GM23248 (cell line): Measurements from ENCODE around the gene SPAAR. TPM values are rescaled to one million over a fixed set of nuclear protein-coding genes. Genes with fewer than 3 reads are reported as not detected.

Experiments used
- DNase-seq: peaks from one replicate; pipeline ENCODE4 v3.0.0-alpha.2; 2015
- H2AFZ ChIP-seq: fragments of 200-600 bp; sonication (generic); 2 replicates; pipeline ENCODE4 v1.6.1; 2016; ENCODE audit warnings: antibody characterized with exemption
- H3F3A ChIP-seq: fragments of 200-600 bp; sonication (generic); 2 replicates; pipeline ENCODE4 v1.6.1; 2016; ENCODE audit warnings: mild to moderate bottlenecking, antibody characterized with exemption, mixed run types; ENCODE audit not compliant: insufficient read depth
- H3K27ac ChIP-seq: fragments of 200-600 bp; sonication (generic); 2 replicates; pipeline ENCODE4 v1.5.1; 2016; ENCODE audit warnings: mild to moderate bottlenecking
- H3K27me3 ChIP-seq: fragments of 200-600 bp; sonication (generic); replicated peaks from 2 replicates; pipeline ENCODE4 v1.6.1; 2016; ENCODE audit warnings: mild to moderate bottlenecking; ENCODE audit not compliant: insufficient read depth
- H3K36me3 ChIP-seq: fragments of 200-600 bp; sonication (generic); 2 replicates; pipeline ENCODE4 v1.6.1; 2016; ENCODE audit warnings: low read depth, mild to moderate bottlenecking
- H3K4me1 ChIP-seq: fragments of 200-600 bp; sonication (generic); 2 replicates; pipeline ENCODE4 v1.6.1; 2016; ENCODE audit warnings: mild to moderate bottlenecking; ENCODE audit not compliant: insufficient read depth
- H3K4me2 ChIP-seq: fragments of 200-600 bp; sonication (generic); one replicate; pipeline ENCODE4 v1.6.1; 2016; ENCODE audit warnings: mild to moderate bottlenecking; ENCODE audit not compliant: unreplicated experiment
- H3K4me3 ChIP-seq: fragments of 200-600 bp; sonication (generic); 2 replicates; pipeline ENCODE4 v1.5.1; 2016; ENCODE audit warnings: mild to moderate bottlenecking
- H3K79me2 ChIP-seq: fragments of 200-600 bp; sonication (generic); 2 replicates; pipeline ENCODE4 v1.6.1; 2016; ENCODE audit warnings: mild to moderate bottlenecking; ENCODE audit not compliant: insufficient read depth
- H3K9ac ChIP-seq: fragments of 200-600 bp; sonication (generic); 2 replicates; pipeline ENCODE4 v1.6.1; 2016; ENCODE audit warnings: mild to moderate bottlenecking
- H3K9me2 ChIP-seq: fragments of 200-600 bp; sonication (generic); 2 replicates; pipeline ENCODE4 v1.6.1; 2016; ENCODE audit warnings: mixed run types, mild to moderate bottlenecking, moderate library complexity; ENCODE audit not compliant: insufficient read depth
- H3K9me3 ChIP-seq: fragments of 200-600 bp; sonication (generic); one replicate; pipeline ENCODE4 v1.6.1; 2017; ENCODE audit warnings: low read depth
- H4K20me1 ChIP-seq: fragments of 200-600 bp; sonication (generic); 2 replicates; pipeline ENCODE4 v1.6.0; 2016; ENCODE audit not compliant: insufficient read depth
- EZH2 ChIP-seq: fragments of 200-600 bp; sonication (generic); IDR thresholded peaks from 2 replicates; pipeline ENCODE4 v1.6.1; 2018; ENCODE audit warnings: antibody characterized with exemption, mild to moderate bottlenecking; ENCODE audit not compliant: insufficient read depth, poor library complexity, severe bottlenecking
- EZH2phosphoT487 ChIP-seq: fragments of 200-600 bp; sonication (generic); IDR thresholded peaks from 2 replicates; pipeline ENCODE4 v1.6.1; 2018; ENCODE audit warnings: antibody characterized with exemption, moderate library complexity, mild to moderate bottlenecking, low read depth; ENCODE audit not compliant: insufficient read depth
- WGBS, 2 experiments: methylation state at CpG; one replicate each; pipeline ENCODE4 v1.1.6; 2015 to 2017; ENCODE audit warnings: low lambda C conversion rate in 2 of 2, low coverage in 1 of 2; ENCODE audit errors: missing lambda C conversion rate in 2 of 2; 5-methylcytosine and 5-hydroxymethylcytosine counted together
- in situ Hi-C: fragments of 300-500 bp; cut with MboI; formaldehyde crosslinking; loops from 2 replicates; pipeline ENCODE4 v1.15.0; 2020
- polyA plus RNA-seq: library from polyadenylated mRNA; unstranded; fragments of >200 nt; fragmentation: Nextera tagmentation; extraction: Ambion mirVana; gene quantifications from 2 replicates; pipeline ENCODE4 v1.2.1, GENCODE V29; 2016
- total RNA-seq: library from RNA; depleted of rRNA; stranded (reverse); fragments of >200 nt; shearing (Covaris generic); gene quantifications from 2 replicates; pipeline ENCODE4 v1.2.3, GENCODE V29; 2014

SPAAR gene
- total and polyA plus RNA-seq, 2 experiments from 2014 or later: 0.39 TPM; not detected in 1

DNA sequence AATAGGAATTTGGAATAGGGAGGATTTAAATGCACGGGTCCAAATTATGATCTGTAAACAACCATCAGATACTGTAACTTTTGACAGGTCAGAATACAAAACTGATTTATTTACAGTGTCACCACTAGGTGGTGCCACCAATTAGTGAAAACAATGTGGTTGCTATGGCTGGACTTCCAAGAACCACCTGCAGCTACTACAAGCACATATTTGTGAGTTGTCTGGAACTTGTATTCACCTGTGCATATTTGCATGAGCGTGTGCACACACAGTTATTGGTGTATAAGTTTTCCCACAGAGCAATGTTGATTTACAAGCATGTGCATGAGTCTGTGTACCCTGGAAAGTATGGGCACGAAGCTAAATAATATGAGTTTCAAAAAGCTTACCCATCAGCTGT is 6.2 kb upstream of the SPAAR start:
- in situ Hi-C loops: no loop called here

GRCh38 chr9:35904338-35904737 is 5.0 kb upstream of the SPAAR start:
- Histone ChIP-seq H3K9me2 (no peaks in the 10 kb centered on the region), H2AFZ (0 out of 2 replicates have a peak overlapping the region, but pooled peaks have one; percentile 25), H3K79me2 (no peaks in the 10 kb centered on the region), H3K36me3 (no peaks in the 10 kb centered on the region), H4K20me1 (no peaks in the 10 kb centered on the region), H3K4me2 (no peak overlapping the region), H3K4me1 (peaks cover 48% of the 10 kb centered on the region), H3K27ac (no peak overlapping the region), H3K27me3 (no peaks in the 10 kb centered on the region), H3K9me3 (no peaks in the 10 kb centered on the region), H3F3A (peaks cover 42% of the 10 kb centered on the region), H3K9ac (no peak overlapping the region), H3K4me3 (no peak overlapping the region)
- in situ Hi-C loops: no loop called here
- no peak for DNase-seq
- no peak for TF ChIP-seq EZH2phosphoT487
- TF ChIP-seq EZH2: no peak
- WGBS, 2 experiments: 80 to 86% methylated on average over 8 of the region's 8 CpGs

More for the DNA sequence above, 6.2 kb upstream of the SPAAR start:
- Histone ChIP-seq H3K9me3 (no peaks in the 10 kb centered on the region), H3K27ac (no peak overlapping the region), H3K36me3 (no peaks in the 10 kb centered on the region), H3K9ac (no peak overlapping the region), H3F3A (peaks cover 29% of the 10 kb centered on the region), H2AFZ (no peak overlapping the region), H3K79me2 (no peaks in the 10 kb centered on the region), H3K4me1 (peaks cover 35% of the 10 kb centered on the region), H3K27me3 (no peaks in the 10 kb centered on the region), H3K4me3 (no peak overlapping the region), H4K20me1 (no peaks in the 10 kb centered on the region), H3K4me2 (no peak overlapping the region), H3K9me2 (no peaks in the 10 kb centered on the region)
- TF ChIP-seq EZH2: no peak
- TF ChIP-seq EZH2phosphoT487: no peak
- 22 to 26% methylated on average over 3 of the region's 3 CpGs for WGBS, 2 experiments
- DNase-seq: peak; percentile 64

DNA sequence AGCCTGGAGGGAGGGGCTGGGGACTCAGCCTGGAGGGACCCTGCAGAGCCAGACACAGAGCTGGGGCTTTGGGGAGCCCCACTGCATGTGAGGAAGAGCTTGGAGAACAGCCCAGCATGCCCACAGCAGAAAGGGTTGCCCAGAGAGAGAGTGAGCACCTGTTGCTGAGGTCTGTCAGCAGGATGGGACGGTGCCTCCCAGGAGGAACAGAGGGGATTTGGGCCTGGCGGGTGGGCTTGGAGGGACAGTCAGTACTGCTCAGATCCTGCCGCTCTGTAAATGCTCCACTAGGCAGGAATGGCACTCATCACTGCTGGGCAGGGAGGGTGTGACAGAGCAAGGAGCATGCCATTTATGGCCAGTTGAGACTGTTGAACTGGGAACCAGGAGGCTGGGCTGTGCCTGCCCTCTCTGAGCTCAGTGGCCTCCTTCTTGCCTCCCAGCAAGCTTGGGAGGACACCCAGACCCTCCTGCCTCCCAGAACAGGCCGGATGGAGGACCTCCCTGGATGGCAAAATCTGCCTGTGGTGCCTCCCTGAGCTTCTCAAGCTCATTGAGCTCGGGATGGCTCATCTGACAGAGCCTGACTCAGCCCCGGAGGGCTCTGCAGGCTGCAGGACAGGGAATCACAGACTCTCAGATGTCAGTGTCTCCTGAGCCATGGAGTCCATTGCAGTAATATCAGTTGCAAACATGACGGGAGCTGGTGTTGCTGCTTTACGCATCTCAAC is 4.1 kb upstream of the SPAAR start:
- WGBS, 2 experiments: 17 to 24% methylated on average over 8 of the region's 8 CpGs
- H3K4me3 ChIP-seq: peak overlapping the region; percentile 32; the same call in 1 of the 2 replicates
- peaks cover 43% of the 10 kb centered on the region for H3F3A ChIP-seq
- H2AFZ ChIP-seq: peak overlapping the region; percentile 66
- H3K79me2 ChIP-seq: no peaks in the 10 kb centered on the region
- H3K9me2 ChIP-seq: no peaks in the 10 kb centered on the region
- peak overlapping the region; percentile 45 for H3K4me2 ChIP-seq
- no peaks in the 10 kb centered on the region for H3K27me3 ChIP-seq
- peak overlapping the region; percentile 97 for H3K27ac ChIP-seq
- TF ChIP-seq EZH2phosphoT487: no peak
- TF ChIP-seq EZH2: no peak
- DNase-seq: peak; percentile 91
- peak overlapping the region; percentile 84 for H3K9ac ChIP-seq
- in situ Hi-C loops: no loop called here
- peaks cover 49% of the 10 kb centered on the region for H3K4me1 ChIP-seq
- H3K36me3 ChIP-seq: no peaks in the 10 kb centered on the region
- H3K9me3 ChIP-seq: no peaks in the 10 kb centered on the region
- H4K20me1 ChIP-seq: no peaks in the 10 kb centered on the region

- WGBS, 2 experiments: 9 to 17% methylated on average over 20 to 30 of the region's 30 CpGs
These were observed 3.2 kb upstream of the SPAAR start, which contains the start of gene HRCT1 for GRCh38 chr9:35905912-35906679. Gene HRCT1 (plus strand): TSS chr9:35906202. CDS start chr9:35906288, 86 bp downstream.

More at GRCh38 chr9:35905912-35906679, 3.2 kb upstream of the SPAAR start, which contains the start of gene HRCT1:
- Histone ChIP-seq H3K9me3 (no peaks in the 10 kb centered on the region), H3K9me2 (no peaks in the 10 kb centered on the region), H3K79me2 (no peaks in the 10 kb centered on the region), H3K4me1 (peaks cover 51% of the 10 kb centered on the region), H3F3A (peaks cover 43% of the 10 kb centered on the region), H3K9ac (peak within 1 kb of the TSS; percentile 84), H3K27me3 (no peaks in the 10 kb centered on the region), H2AFZ (peak within 1 kb of the TSS; percentile 83), H3K4me3 (peak within 1 kb of the TSS; percentile 56), H4K20me1 (no peaks in the 10 kb centered on the region), H3K4me2 (peak within 1 kb of the TSS; percentile 74), H3K36me3 (no peaks in the 10 kb centered on the region), H3K27ac (peak within 1 kb of the TSS; percentile 97)
- in situ Hi-C loops: no loop called here
- peak; percentile 97 for DNase-seq
- TF ChIP-seq EZH2: no peak
- no peak for TF ChIP-seq EZH2phosphoT487
